Skeletal muscle tissue (tissue), 4 donors: Measurements from ENCODE around the gene KIR3DL1. TPM values are rescaled to one million over a fixed set of nuclear protein-coding genes. Genes with fewer than 3 reads are reported as not detected.
"Not testable (repeated sequence)": the region's sequence is repeated elsewhere in the genome, so short reads cannot be mapped to it uniquely, and the experiment has no call there.

Source experiments
- H3K27ac ChIP-seq: one replicate; pipeline ENCODE4 v1.7.0; 2013; ENCODE audit warnings: mild to moderate bottlenecking, low read depth, low read length, inconsistent platforms
- H3K27me3 ChIP-seq, 3 donors: one replicate each; pipeline ENCODE4 v1.7.0; 2013; ENCODE audit warnings: low read length in 3 of 3; ENCODE audit not compliant: control insufficient read depth in 3 of 3, insufficient read depth in 3 of 3
- H3K36me3 ChIP-seq, 3 donors: one replicate each; pipeline ENCODE4 v1.7.0; 2013; ENCODE audit warnings: low read length in 3 of 3; ENCODE audit not compliant: control insufficient read depth in 3 of 3, insufficient read depth in 3 of 3
- H3K4me1 ChIP-seq, 3 donors: one replicate each; pipeline ENCODE4 v1.7.0; 2013; ENCODE audit warnings: low read length in 3 of 3, mild to moderate bottlenecking in 3 of 3; ENCODE audit not compliant: control insufficient read depth in 3 of 3, insufficient read depth in 3 of 3
- H3K4me3 ChIP-seq, 3 donors: one replicate each; pipeline ENCODE4 v1.7.0; 2013; ENCODE audit warnings: low read length in 3 of 3
- H3K9ac ChIP-seq, 3 donors: one replicate each; pipeline ENCODE4 v1.7.0; 2013; ENCODE audit warnings: low read length in 3 of 3, mild to moderate bottlenecking in 3 of 3, moderate library complexity in 2 of 3, low read depth in 1 of 3
- H3K9me3 ChIP-seq, 3 donors: one replicate each; pipeline ENCODE4 v1.7.0; 2013; ENCODE audit warnings: low read length in 3 of 3; ENCODE audit not compliant: control insufficient read depth in 3 of 3
- total RNA-seq: library from RNA; depleted of rRNA; stranded (reverse); fragments of >200 nt; gene quantifications from one replicate; pipeline ENCODE4 v1.2.3, GENCODE V29; 2014
- donor health status: Osteomylitis.

KIR3DL1 gene
- total RNA-seq: not detected

- not testable (repeated sequence) for H3K9me3 ChIP-seq, H3K9ac ChIP-seq, H3K27ac ChIP-seq, H3K4me3 ChIP-seq, H3K36me3 ChIP-seq, H3K27me3 ChIP-seq, H3K4me1 ChIP-seq
These were observed at the start of gene KIR3DL1 for GRCh38 chr19:54816251-54816650. KIR3DL1 (plus strand) TSS chr19:54816468.

- H3K9ac ChIP-seq: not testable (repeated sequence)
These were observed 46.6 kb upstream of the KIR3DL1 start, which contains the start of gene KIR2DL1 for GRCh38 chr19:54769646-54770045. KIR2DL1 (plus strand) TSS chr19:54769793; CDS start chr19:54769851, 58 bp downstream.

GRCh38 chr19:54770511-54770910 is 45.8 kb upstream of the KIR3DL1 start:
- not testable (repeated sequence) for H3K9ac ChIP-seq, H3K4me3 ChIP-seq, H3K9me3 ChIP-seq, H3K27me3 ChIP-seq, H3K27ac ChIP-seq, H3K4me1 ChIP-seq, H3K36me3 ChIP-seq

More at GRCh38 chr19:54769646-54770045, 46.6 kb upstream of the KIR3DL1 start, which contains the start of gene KIR2DL1:
- H3K9me3 ChIP-seq, H3K36me3 ChIP-seq, H3K4me3 ChIP-seq, H3K27me3 ChIP-seq, H3K4me1 ChIP-seq, H3K27ac ChIP-seq: not testable (repeated sequence)

- H3K4me1 ChIP-seq, H3K27ac ChIP-seq, H3K36me3 ChIP-seq, H3K27me3 ChIP-seq, H3K9ac ChIP-seq, H3K9me3 ChIP-seq, H3K4me3 ChIP-seq: not testable (repeated sequence)
These were observed 45.0 kb upstream of the KIR3DL1 start for GRCh38 chr19:54771018-54771960.

GRCh38 chr19:54772666-54773065 is 43.6 kb upstream of the KIR3DL1 start:
- H3K9ac ChIP-seq, H3K27ac ChIP-seq, H3K36me3 ChIP-seq, H3K4me1 ChIP-seq, H3K4me3 ChIP-seq, H3K9me3 ChIP-seq, H3K27me3 ChIP-seq: not testable (repeated sequence)

GRCh38 chr19:54775095-54775815 is 41.0 kb upstream of the KIR3DL1 start:
- not testable (repeated sequence) for H3K27me3 ChIP-seq, H3K9ac ChIP-seq, H3K4me3 ChIP-seq, H3K36me3 ChIP-seq, H3K27ac ChIP-seq, H3K4me1 ChIP-seq, H3K9me3 ChIP-seq

GRCh38 chr19:54775830-54776229 is 40.4 kb upstream of the KIR3DL1 start:
- H3K9me3 ChIP-seq, H3K36me3 ChIP-seq, H3K27ac ChIP-seq, H3K9ac ChIP-seq, H3K4me1 ChIP-seq, H3K4me3 ChIP-seq, H3K27me3 ChIP-seq: not testable (repeated sequence)

GRCh38 chr19:54777851-54778250 is 38.4 kb upstream of the KIR3DL1 start:
- H3K4me3 ChIP-seq, H3K4me1 ChIP-seq, H3K27ac ChIP-seq, H3K27me3 ChIP-seq, H3K9ac ChIP-seq, H3K9me3 ChIP-seq, H3K36me3 ChIP-seq: not testable (repeated sequence)

GRCh38 chr19:54778896-54779295 is 37.4 kb upstream of the KIR3DL1 start:
- not testable (repeated sequence) for H3K4me3 ChIP-seq, H3K9me3 ChIP-seq, H3K27me3 ChIP-seq, H3K36me3 ChIP-seq, H3K27ac ChIP-seq, H3K4me1 ChIP-seq, H3K9ac ChIP-seq

GRCh38 chr19:54782916-54783315 is 33.4 kb upstream of the KIR3DL1 start:
- H3K27me3 ChIP-seq, H3K9me3 ChIP-seq, H3K9ac ChIP-seq, H3K4me1 ChIP-seq, H3K36me3 ChIP-seq, H3K27ac ChIP-seq, H3K4me3 ChIP-seq: not testable (repeated sequence)
